22Rv1 (cell line): ENCODE data around the gene ATP2B2.

Experiments
- H3K27ac ChIP-seq: fragments of 450-650 bp; 2 replicates; pipeline ENCODE4 v1.5.1; 2017
- CTCF ChIP-seq: fragments of 450-650 bp; IDR thresholded peaks from 2 replicates; pipeline ENCODE4 v1.5.1; 2017; ENCODE audit warnings: mild to moderate bottlenecking
- ZFX ChIP-seq: fragments of 450-650 bp; IDR thresholded peaks from 2 replicates; pipeline ENCODE4 v1.6.1; 2017; ENCODE audit warnings: antibody characterized with exemption, borderline replicate concordance

The ATP2B2 gene

DNA sequence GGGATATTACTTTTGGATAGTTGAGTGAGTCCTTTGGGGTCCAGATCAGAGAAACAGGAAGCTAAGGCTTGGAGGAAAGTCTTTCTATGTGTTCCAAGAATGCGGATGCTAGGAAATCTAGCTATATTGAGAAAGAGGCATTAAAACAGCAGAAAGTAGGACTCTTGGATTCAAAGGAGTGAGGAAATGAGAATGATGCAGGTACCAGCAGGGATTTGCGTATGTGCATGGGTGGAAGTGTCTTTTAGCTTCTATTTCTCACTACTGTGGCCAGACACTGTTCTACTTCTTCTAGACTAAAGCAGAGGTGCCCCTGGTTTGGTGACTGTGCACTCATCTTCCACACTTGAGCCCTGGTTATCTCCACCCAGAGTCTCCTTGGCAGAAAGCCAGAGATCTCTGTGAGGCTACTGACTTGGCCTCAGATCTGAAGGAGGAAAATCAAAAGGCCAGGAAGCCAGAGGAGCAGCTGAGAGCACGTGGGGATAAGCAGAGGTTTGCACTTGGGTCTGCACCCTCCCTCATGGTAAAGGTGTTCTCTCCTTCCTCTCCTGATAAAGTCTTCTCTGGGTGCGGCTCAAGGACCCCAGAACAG is 44.3 kb downstream of the ATP2B2 start:
- H3K27ac ChIP-seq, result no peak overlapping the region
- TF ChIP-seq CTCF, result no peak
- TF ChIP-seq ZFX, result no peak

- H3K27ac ChIP-seq, result no peak overlapping the region
- TF ChIP-seq ZFX (no peak), CTCF (no peak)
Observed at GRCh38 chr3:10459954-10460754, 45.2 kb downstream of the ATP2B2 start.

DNA sequence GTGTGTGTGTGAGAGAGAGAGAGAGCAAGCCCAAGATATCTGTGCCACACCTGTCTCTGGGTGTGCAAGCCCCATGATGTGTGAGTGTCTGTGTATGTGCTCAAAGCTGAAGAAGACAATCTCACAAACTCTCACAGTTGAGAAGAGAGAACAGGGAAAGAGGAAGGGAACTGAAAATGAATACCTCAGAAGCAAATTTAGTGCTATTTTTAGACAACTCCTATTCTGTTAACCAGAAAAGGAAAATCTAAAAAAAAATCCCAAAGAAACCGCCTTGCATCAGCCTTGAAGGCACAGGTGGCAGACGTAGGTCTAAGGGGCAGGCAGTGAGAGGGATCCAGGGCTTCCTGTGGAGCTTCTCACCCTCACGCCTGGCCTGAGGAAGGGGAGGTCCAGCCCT is 47.8 kb downstream of the ATP2B2 start:
- TF ChIP-seq CTCF (no peak), ZFX (no peak)
- no peak overlapping the region for H3K27ac ChIP-seq

DNA sequence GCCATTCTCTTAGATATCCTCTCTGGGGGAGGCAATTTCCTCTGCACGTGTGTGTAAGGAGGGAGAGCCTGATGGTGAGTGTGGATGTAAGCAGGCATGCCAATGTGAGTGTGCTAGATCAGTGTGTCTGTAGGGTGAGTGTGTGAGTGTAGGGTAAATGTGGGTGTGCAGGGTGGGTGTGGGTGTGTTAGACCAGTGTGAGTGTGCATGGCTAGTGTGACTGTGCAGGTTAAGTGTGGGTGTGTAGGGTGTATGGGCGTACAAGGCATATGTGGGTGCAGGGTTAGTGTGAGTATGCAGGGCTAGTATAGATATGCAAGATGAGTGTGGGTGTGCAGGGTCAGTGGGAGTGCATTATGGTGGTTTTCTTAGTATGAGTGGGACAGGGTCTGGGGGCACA is 48.4 kb downstream of the ATP2B2 start:
- H3K27ac ChIP-seq, result no peak overlapping the region

DNA sequence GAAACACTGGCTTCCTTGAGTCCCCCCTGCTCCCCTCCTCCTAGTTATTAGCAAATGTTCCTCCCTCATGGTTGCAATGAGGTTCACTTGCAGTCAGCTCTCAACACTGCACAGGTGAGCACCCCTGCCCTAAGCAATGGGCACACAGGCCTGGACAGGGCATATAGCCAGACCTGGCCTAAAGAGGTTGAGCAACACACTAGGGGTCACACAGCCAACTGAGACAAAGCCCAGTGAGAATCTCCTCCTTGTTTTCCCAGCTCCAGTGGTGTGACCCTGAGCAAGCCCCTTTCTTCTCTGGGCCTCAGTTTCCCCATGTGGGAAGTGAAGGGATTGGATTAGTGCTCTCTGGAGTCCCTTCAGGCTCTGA is 49.9 kb downstream of the ATP2B2 start:
- TF ChIP-seq ZFX (no peak), CTCF (no peak)

More for the DNA sequence above, 48.4 kb downstream of the ATP2B2 start:
- TF ChIP-seq CTCF (no peak), ZFX (no peak)

DNA sequence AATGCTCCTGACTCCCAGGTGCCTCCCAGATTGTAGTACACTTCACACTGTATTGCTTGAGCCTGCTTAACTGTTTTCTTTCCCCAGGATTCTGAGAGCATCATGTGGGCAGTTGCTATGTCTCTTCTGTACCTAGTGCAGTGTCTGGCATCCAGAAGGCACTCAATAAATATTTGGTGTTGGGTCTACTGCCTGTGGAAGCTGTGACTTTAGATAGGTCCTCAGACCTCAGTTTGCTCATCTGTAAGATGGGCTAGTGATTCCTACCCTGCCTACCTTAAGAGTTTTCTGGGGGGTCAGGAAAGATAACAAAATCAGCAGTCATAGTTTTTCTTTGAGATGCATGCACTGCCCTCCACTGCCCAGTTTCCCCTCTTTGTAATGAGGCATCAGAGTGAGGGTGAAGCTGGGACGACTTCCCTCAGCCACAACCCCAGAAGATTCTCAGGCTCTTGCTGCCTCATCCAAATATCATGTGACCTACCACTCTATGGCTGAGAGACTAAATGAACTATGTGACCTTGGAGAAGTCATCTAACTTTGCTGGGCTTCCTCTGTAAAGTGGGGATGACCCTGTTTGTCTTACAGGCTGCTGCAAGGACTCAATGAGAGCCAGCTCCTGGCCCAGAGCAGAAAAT is 50.4 kb downstream of the ATP2B2 start:
- TF ChIP-seq CTCF (no peak), ZFX (no peak)
- H3K27ac ChIP-seq, result no peak overlapping the region

More for the DNA sequence above, 49.9 kb downstream of the ATP2B2 start:
- H3K27ac ChIP-seq, result no peak overlapping the region

GRCh38 chr3:10453431-10454163 is 51.8 kb downstream of the ATP2B2 start:
- TF ChIP-seq ZFX (no peak), CTCF (no peak)
- no peak overlapping the region for H3K27ac ChIP-seq
